ENCODE measurements around the gene SLCO6A1.
"Not testable (repeated sequence)": the region's sequence is repeated elsewhere in the genome, so short reads cannot be mapped to it uniquely, and the experiment has no call there.

SLCO6A1 gene

GRCh38 chr5:102498271-102499034 lies at the start of gene SLCO6A1:
SLCO6A1 (minus strand) TSS chr5:102499001; CDS start chr5:102498844, 157 bp downstream.
- no peak for DNase-seq (ENCODE audit: low spot score)

- DNase-seq (ENCODE audit: low spot score), result no peak
These were observed 48.6 kb upstream of the SLCO6A1 start for GRCh38 chr5:102547141-102548035.

- no peak for DNase-seq (ENCODE audit: low spot score)
These were observed 46.4 kb upstream of the SLCO6A1 start for GRCh38 chr5:102545175-102545574.

GRCh38 chr5:102542057-102542456 lies 43.3 kb upstream of the SLCO6A1 start:
- DNase-seq (ENCODE audit: low spot score), result no peak

GRCh38 chr5:102539996-102540728 lies 41.4 kb upstream of the SLCO6A1 start:
- no peak for DNase-seq (ENCODE audit: low spot score)

GRCh38 chr5:102539562-102539961 lies 40.8 kb upstream of the SLCO6A1 start:
- DNase-seq (ENCODE audit: low spot score), result no peak

GRCh38 chr5:102537011-102537410 lies 38.2 kb upstream of the SLCO6A1 start:
- no peak for DNase-seq (ENCODE audit: low spot score)

GRCh38 chr5:102536323-102536928 lies 37.6 kb upstream of the SLCO6A1 start:
- no peak for DNase-seq (ENCODE audit: low spot score)

- no peak for DNase-seq (ENCODE audit: low spot score)
These were observed 33.3 kb upstream of the SLCO6A1 start for GRCh38 chr5:102532123-102532522.

- no peak for DNase-seq (ENCODE audit: low spot score)
These were observed 32.7 kb upstream of the SLCO6A1 start for GRCh38 chr5:102531506-102531905.

GRCh38 chr5:102529447-102529846 lies 30.6 kb upstream of the SLCO6A1 start:
- no peak for DNase-seq (ENCODE audit: low spot score)

GRCh38 chr5:102529031-102529430 lies 30.2 kb upstream of the SLCO6A1 start:
- DNase-seq (ENCODE audit: low spot score), result no peak

- no peak for DNase-seq (ENCODE audit: low spot score)
These were observed 29.8 kb upstream of the SLCO6A1 start for GRCh38 chr5:102528600-102528999.

GRCh38 chr5:102527547-102527946 lies 28.7 kb upstream of the SLCO6A1 start:
- DNase-seq (ENCODE audit: low spot score), result no peak

GRCh38 chr5:102523541-102524175 lies 24.9 kb upstream of the SLCO6A1 start:
- no peak for DNase-seq (ENCODE audit: low spot score)

GRCh38 chr5:102511666-102512065 lies 12.9 kb upstream of the SLCO6A1 start:
- DNase-seq (ENCODE audit: low spot score), result no peak

GRCh38 chr5:102491261-102491914 lies 7.4 kb downstream of the SLCO6A1 start:
- DNase-seq (ENCODE audit: low spot score), result not testable (repeated sequence)

GRCh38 chr5:102483736-102484135 lies 15.1 kb downstream of the SLCO6A1 start:
- no peak for DNase-seq (ENCODE audit: low spot score)

GRCh38 chr5:102481054-102481715 lies 17.6 kb downstream of the SLCO6A1 start:
- no peak for DNase-seq (ENCODE audit: low spot score)

- DNase-seq (ENCODE audit: low spot score), result no peak
These were observed 45.1 kb downstream of the SLCO6A1 start for GRCh38 chr5:102453716-102454115.
